DND-41 (cell line): ENCODE data around the gene HDAC6.
"Not testable (repeated sequence)": the region's sequence is repeated elsewhere in the genome, so short reads cannot be mapped to it uniquely, and the experiment has no call there.

Experiments
- ATAC-seq: fragments of 200-7000 bp; cut with Tn5 transposase; 3 replicates; pipeline ENCODE4 v1.9.1; 2021; ENCODE audit warnings: low read depth; ENCODE audit not compliant: insufficient read depth
- DNase-seq: peaks from one replicate; pipeline ENCODE4 v3.0.0-alpha.2; 2020
- H2AFZ ChIP-seq: 2 replicates; pipeline ENCODE4 v1.6.0; 2012; ENCODE audit warnings: low read depth, low read length
- H3K27ac ChIP-seq: 2 replicates; pipeline ENCODE4 v1.5.1; 2012; ENCODE audit warnings: low read length, inconsistent platforms
- H3K27me3 ChIP-seq: fragments of 200-600 bp; sonication (generic); 2 replicates; pipeline ENCODE4 v1.6.0; 2012; ENCODE audit warnings: low read length, mild to moderate bottlenecking, inconsistent platforms; ENCODE audit not compliant: insufficient read depth, poor library complexity
- H3K36me3 ChIP-seq: 2 replicates; pipeline ENCODE4 v1.5.1; 2012; ENCODE audit warnings: low read length, inconsistent platforms; ENCODE audit not compliant: insufficient read depth
- H3K4me1 ChIP-seq: 2 replicates; pipeline ENCODE4 v1.5.1; 2012; ENCODE audit warnings: mild to moderate bottlenecking, low read length; ENCODE audit not compliant: insufficient read depth
- H3K4me2 ChIP-seq: 2 replicates; pipeline ENCODE4 v1.6.0; 2012; ENCODE audit warnings: mild to moderate bottlenecking, moderate library complexity, low read length, inconsistent platforms; ENCODE audit not compliant: insufficient read depth
- H3K4me3 ChIP-seq, 2 experiments: fragments of 200-600 bp in 1 of 2; shearing (Covaris generic) in 1 of 2; 2 replicates each; pipeline ENCODE4 v1.5.1; 2012 to 2016; ENCODE audit warnings: inconsistent platforms in 2 of 2, low read length in 2 of 2, mild to moderate bottlenecking in 2 of 2, low read depth in 1 of 2, moderate library complexity in 1 of 2
- H3K79me2 ChIP-seq: 2 replicates; pipeline ENCODE4 v1.6.0; 2012; ENCODE audit warnings: low read length, inconsistent platforms; ENCODE audit not compliant: insufficient read depth
- H3K9ac ChIP-seq: 2 replicates; pipeline ENCODE4 v1.6.0; 2012; ENCODE audit warnings: low read depth, mild to moderate bottlenecking, inconsistent platforms, low read length, moderate library complexity
- H3K9me3 ChIP-seq: 2 replicates; pipeline ENCODE4 v1.5.1; 2012; ENCODE audit warnings: low read length, moderate library complexity, mild to moderate bottlenecking, inconsistent platforms; ENCODE audit not compliant: insufficient read depth, severe bottlenecking
- H4K20me1 ChIP-seq: 2 replicates; pipeline ENCODE4 v1.6.0; 2012; ENCODE audit warnings: low read length; ENCODE audit not compliant: insufficient read depth
- CTCF ChIP-seq: IDR thresholded peaks from 2 replicates; pipeline ENCODE4 v1.5.1; 2012; ENCODE audit warnings: borderline replicate concordance, low read length, moderate library complexity, mild to moderate bottlenecking; ENCODE audit not compliant: poor library complexity, severe bottlenecking; ENCODE audit errors: extremely low read depth
- EZH2 ChIP-seq: IDR thresholded peaks from 3 replicates; pipeline ENCODE4 v1.6.1; 2012; ENCODE audit warnings: borderline replicate concordance, low read depth, mild to moderate bottlenecking, moderate library complexity, low read length, inconsistent platforms; ENCODE audit not compliant: severe bottlenecking

Gene HDAC6

DNA sequence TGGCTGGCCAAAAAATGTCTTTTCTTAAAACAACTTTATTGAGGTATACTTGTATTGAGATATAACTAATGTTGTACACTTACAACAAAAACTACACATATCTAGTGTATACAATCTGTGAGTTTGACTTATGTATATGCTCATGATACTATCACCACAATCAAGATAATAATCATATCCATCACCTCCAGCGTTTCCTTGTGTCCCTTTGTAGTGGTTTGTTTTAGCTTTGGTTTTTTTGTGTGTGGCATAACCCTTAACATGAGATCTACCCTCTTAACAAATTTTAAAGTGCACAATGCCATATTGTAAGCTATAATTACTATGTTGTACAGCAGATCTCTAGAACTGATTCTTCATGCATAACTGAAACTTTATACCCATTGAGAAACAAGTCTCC is 47.0 kb downstream of the HDAC6 start:
- Histone ChIP-seq H3K4me2 (no peak overlapping the region), H3K4me1 (no peaks in the 10 kb centered on the region), H3K27me3 (no peaks in the 10 kb centered on the region), H3K4me3 (no peak overlapping the region), H3K36me3 (no peaks in the 10 kb centered on the region), H2AFZ (no peak overlapping the region), H3K9ac (no peak overlapping the region), H4K20me1 (no peaks in the 10 kb centered on the region), H3K27ac (no peak overlapping the region), H3K9me3 (no peaks in the 10 kb centered on the region), H3K79me2 (no peaks in the 10 kb centered on the region)
- ATAC-seq: peak; percentile 83
- TF ChIP-seq EZH2: no peak
- TF ChIP-seq CTCF: no peak
- no peak for DNase-seq

DNA sequence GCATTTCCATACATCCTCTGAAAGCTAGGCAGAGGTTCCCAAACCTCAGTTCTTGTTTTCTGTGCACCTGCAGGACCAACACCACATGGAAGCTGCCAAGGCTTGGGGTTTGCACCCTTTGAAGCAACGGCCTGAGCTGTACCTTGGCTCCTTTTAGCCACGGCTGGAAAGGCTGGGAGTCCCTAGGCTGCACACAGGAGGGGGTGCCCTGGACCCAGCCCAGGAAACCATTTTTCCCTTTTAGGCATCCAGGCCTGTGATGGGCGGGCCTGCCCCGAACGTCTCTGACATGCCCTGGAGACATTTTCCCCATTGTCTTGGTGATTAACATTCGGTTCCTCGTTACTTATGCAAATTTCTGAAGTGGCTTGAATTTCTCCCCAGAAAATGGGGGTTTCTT is 51.0 kb downstream of the HDAC6 start:
- Histone ChIP-seq H4K20me1 (no peaks in the 10 kb centered on the region), H2AFZ (no peak overlapping the region), H3K9me3 (no peaks in the 10 kb centered on the region), H3K4me3 (no peak overlapping the region), H3K36me3 (no peaks in the 10 kb centered on the region), H3K27me3 (no peaks in the 10 kb centered on the region), H3K9ac (no peak overlapping the region), H3K79me2 (no peaks in the 10 kb centered on the region), H3K4me1 (no peaks in the 10 kb centered on the region), H3K4me2 (no peak overlapping the region), H3K27ac (no peak overlapping the region)
- ATAC-seq: no peak
- DNase-seq: no peak
- TF ChIP-seq EZH2: no peak
- no peak for TF ChIP-seq CTCF

GRCh38 chrX:48853494-48853893 is 51.6 kb downstream of the HDAC6 start:
- not testable (repeated sequence) for H3K9ac ChIP-seq, H3K4me3 ChIP-seq, H4K20me1 ChIP-seq, H3K27me3 ChIP-seq, H3K4me1 ChIP-seq, ATAC-seq, H3K79me2 ChIP-seq, DNase-seq, H3K9me3 ChIP-seq, H3K27ac ChIP-seq, H2AFZ ChIP-seq, H3K36me3 ChIP-seq, H3K4me2 ChIP-seq

DNA sequence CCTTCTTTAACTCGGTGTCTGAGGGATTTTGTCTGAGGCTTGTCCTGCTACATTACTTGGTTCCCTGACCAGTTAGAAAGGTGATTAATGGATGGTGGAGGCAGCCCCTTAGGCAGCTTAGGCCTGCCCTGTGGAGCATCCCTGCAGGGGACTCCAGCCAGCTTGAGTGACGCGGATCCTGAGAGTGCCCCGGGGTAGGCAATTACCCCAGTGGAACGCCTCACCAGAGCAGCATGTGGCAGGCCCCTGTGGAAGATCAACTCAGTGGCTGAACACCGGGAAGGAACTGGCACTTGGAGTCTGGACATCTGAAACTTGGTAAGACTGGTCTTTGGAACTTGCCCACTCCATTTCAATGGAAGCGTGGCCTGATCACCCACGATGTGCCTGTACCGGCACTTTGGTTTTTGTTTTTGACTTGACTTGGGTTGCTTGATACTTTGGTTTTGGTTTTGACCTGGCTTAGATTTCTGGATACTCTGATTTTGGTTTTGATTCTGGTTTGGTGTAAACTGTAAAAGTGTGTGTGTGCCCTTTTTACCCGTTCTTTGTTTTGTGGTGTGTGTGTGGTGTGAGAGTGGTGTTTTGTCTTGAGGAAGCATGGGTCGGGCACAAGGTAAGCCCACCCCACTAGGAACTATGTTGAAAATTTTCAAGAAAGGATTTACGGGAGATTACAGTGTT is 52.4 kb downstream of the HDAC6 start:
- not testable (repeated sequence) for H3K36me3 ChIP-seq, H3K4me1 ChIP-seq, H4K20me1 ChIP-seq, H3K79me2 ChIP-seq, DNase-seq, H3K27me3 ChIP-seq, H3K4me3 ChIP-seq, H2AFZ ChIP-seq, H3K9me3 ChIP-seq, H3K27ac ChIP-seq, H3K4me2 ChIP-seq, ATAC-seq, H3K9ac ChIP-seq

GRCh38 chrX:48854898-48855297 is 53.0 kb downstream of the HDAC6 start:
- no peaks in the 10 kb centered on the region for H3K36me3 ChIP-seq
- H3K9ac ChIP-seq: no peak overlapping the region
- no peak overlapping the region for H2AFZ ChIP-seq
- H3K4me3 ChIP-seq: no peak overlapping the region
- ATAC-seq (no peak), DNase-seq (peak; percentile 5)
- H4K20me1 ChIP-seq: no peaks in the 10 kb centered on the region
- no peaks in the 10 kb centered on the region for H3K27me3 ChIP-seq
- H3K4me1 ChIP-seq: no peaks in the 10 kb centered on the region
- H3K27ac ChIP-seq: no peak overlapping the region
- peak; percentile 33 for TF ChIP-seq CTCF
- no peak for TF ChIP-seq EZH2
- no peaks in the 10 kb centered on the region for H3K9me3 ChIP-seq
- H3K79me2 ChIP-seq: no peaks in the 10 kb centered on the region
- no peak overlapping the region for H3K4me2 ChIP-seq
